Hepatocyte (in vitro differentiated cells): ENCODE measurements around the gene BPI. TPM values are rescaled to one million over a fixed set of nuclear protein-coding genes. Genes with fewer than 3 reads are reported as not detected.
"Not testable (repeated sequence)": the region's sequence is repeated elsewhere in the genome, so short reads cannot be mapped to it uniquely, and the experiment has no call there.

Experiments
- DNase-seq: peaks from one replicate; pipeline ENCODE4 v3.0.0-alpha.2; 2016; ENCODE audit warnings: low spot score
- H2AFZ ChIP-seq: fragments of 200-600 bp; sonication (generic); 2 replicates; pipeline ENCODE4 v1.6.0; 2016; ENCODE audit warnings: antibody characterized with exemption, mild to moderate bottlenecking
- H3K27ac ChIP-seq: fragments of 200-600 bp; sonication (generic); 2 replicates; pipeline ENCODE4 v1.5.1; 2016; ENCODE audit warnings: mild to moderate bottlenecking
- H3K27me3 ChIP-seq: fragments of 200-600 bp; sonication (generic); 2 replicates; pipeline ENCODE4 v1.6.1; 2016
- H3K36me3 ChIP-seq: fragments of 200-600 bp; sonication (generic); replicated peaks from 2 replicates; pipeline ENCODE4 v1.5.1; 2016; ENCODE audit warnings: low read depth; ENCODE audit not compliant: insufficient read depth
- H3K4me1 ChIP-seq: fragments of 200-600 bp; sonication (generic); 2 replicates; pipeline ENCODE4 v1.5.1; 2016; ENCODE audit warnings: mild to moderate bottlenecking, moderate library complexity; ENCODE audit not compliant: insufficient read depth
- H3K4me2 ChIP-seq: fragments of 200-600 bp; sonication (generic); 2 replicates; pipeline ENCODE4 v1.6.0; 2016
- H3K4me3 ChIP-seq: fragments of 200-600 bp; sonication (generic); 2 replicates; pipeline ENCODE4 v1.5.1; 2016; ENCODE audit warnings: mild to moderate bottlenecking
- H3K79me2 ChIP-seq: fragments of 200-600 bp; sonication (generic); 2 replicates; pipeline ENCODE4 v1.6.0; 2017; ENCODE audit warnings: mild to moderate bottlenecking
- H3K9me2 ChIP-seq: fragments of 200-600 bp; sonication (generic); replicated peaks from 2 replicates; pipeline ENCODE4 v1.6.0; 2017; ENCODE audit warnings: mild to moderate bottlenecking; ENCODE audit not compliant: insufficient read depth
- H3K9me3 ChIP-seq: fragments of 200-600 bp; sonication (generic); 2 replicates; pipeline ENCODE4 v1.5.1; 2016; ENCODE audit warnings: low read depth, mild to moderate bottlenecking
- H4K20me1 ChIP-seq: fragments of 200-600 bp; sonication (generic); 2 replicates; pipeline ENCODE4 v1.6.0; 2016; ENCODE audit warnings: mild to moderate bottlenecking; ENCODE audit not compliant: insufficient read depth, poor library complexity, severe bottlenecking
- CTCF ChIP-seq: fragments of 200-600 bp; sonication (generic); IDR thresholded peaks from 2 replicates; pipeline ENCODE4 v1.5.1; 2016; ENCODE audit warnings: antibody characterized with exemption, mild to moderate bottlenecking; ENCODE audit not compliant: poor library complexity
- EZH2 ChIP-seq: fragments of 200-600 bp; sonication (generic); IDR thresholded peaks from 2 replicates; pipeline ENCODE4 v1.6.1; 2016; ENCODE audit warnings: antibody characterized with exemption, mild to moderate bottlenecking, borderline replicate concordance
- EZH2phosphoT487 ChIP-seq: fragments of 200-600 bp; sonication (generic); IDR thresholded peaks from one replicate; pipeline ENCODE4 v1.6.1; 2018; ENCODE audit warnings: antibody characterized with exemption, mild to moderate bottlenecking, low read depth, moderate library complexity; ENCODE audit not compliant: unreplicated experiment, severe bottlenecking
- WGBS: methylation state at CpG from one replicate; pipeline ENCODE4 v1.1.6; 2016; ENCODE audit warnings: low lambda C conversion rate; ENCODE audit errors: missing lambda C conversion rate; 5-methylcytosine and 5-hydroxymethylcytosine counted together
- polyA plus RNA-seq: library from polyadenylated mRNA; unstranded; fragments of >200 nt; fragmentation: Nextera tagmentation; extraction: Ambion mirVana; gene quantifications from 2 replicates; pipeline ENCODE4 v1.2.1, GENCODE V29; 2016
- total RNA-seq: library from RNA; depleted of rRNA; stranded (reverse); fragments of >200 nt; gene quantifications from 2 replicates; pipeline ENCODE4 v1.2.3, GENCODE V29; 2014

The BPI gene
- total RNA-seq (0.63 TPM in 1 of 2 replicates, not detected in the other), polyA plus RNA-seq (0.66 TPM in 1 of 2 replicates, not detected in the other)

GRCh38 chr20:38303908-38304379 is at the start of gene BPI:
Gene BPI, plus strand, starts transcription at chr20:38304156. Its CDS starts 68 bp downstream, at chr20:38304224.
- Histone ChIP-seq H3K4me1 (peaks cover 4% of the 10 kb centered on the region), H3K9me2 (no peaks in the 10 kb centered on the region), H4K20me1 (no peaks in the 10 kb centered on the region), H3K9me3 (no peaks in the 10 kb centered on the region), H2AFZ (no peak within 1 kb of the TSS), H3K4me3 (no peak within 1 kb of the TSS), H3K27me3 (peaks cover 8% of the 10 kb centered on the region), H3K27ac (no peak within 1 kb of the TSS), H3K79me2 (no peaks in the 10 kb centered on the region), H3K4me2 (no peak within 1 kb of the TSS), H3K36me3 (no peaks in the 10 kb centered on the region)
- 86% methylated on average over 20 of the region's 21 CpGs for WGBS
- TF ChIP-seq EZH2phosphoT487 (no peak), EZH2 (no peak), CTCF (no peak)
- DNase-seq, result no peak

GRCh38 chr20:38254621-38255020 is 49.3 kb upstream of the BPI start:
- H3K9me2 ChIP-seq, H3K79me2 ChIP-seq, H3K4me3 ChIP-seq, H2AFZ ChIP-seq, H3K4me2 ChIP-seq, H3K27me3 ChIP-seq, H3K36me3 ChIP-seq, H3K9me3 ChIP-seq, H3K4me1 ChIP-seq, DNase-seq, H4K20me1 ChIP-seq: not testable (repeated sequence)
- H3K27ac ChIP-seq, result peak overlapping the region; percentile 92
- 92% methylated on average over 4 of the region's 4 CpGs for WGBS

GRCh38 chr20:38255393-38255792 is 48.6 kb upstream of the BPI start:
- no peak overlapping the region for H3K4me3 ChIP-seq
- peak overlapping the region; percentile 55 for H3K27ac ChIP-seq
- no peaks in the 10 kb centered on the region for H3K36me3 ChIP-seq
- no peaks in the 10 kb centered on the region for H3K79me2 ChIP-seq
- H3K4me1 ChIP-seq, result peaks cover 8% of the 10 kb centered on the region
- no peaks in the 10 kb centered on the region for H4K20me1 ChIP-seq
- no peak overlapping the region for H3K4me2 ChIP-seq
- WGBS, result 74% methylated on average over 5 of the region's 5 CpGs
- no peak for TF ChIP-seq CTCF
- H3K9me3 ChIP-seq, result no peaks in the 10 kb centered on the region
- no peaks in the 10 kb centered on the region for H3K9me2 ChIP-seq
- peaks cover 8% of the 10 kb centered on the region for H3K27me3 ChIP-seq
- DNase-seq, result no peak
- H2AFZ ChIP-seq, result no peak overlapping the region

GRCh38 chr20:38256021-38256420 is 47.9 kb upstream of the BPI start:
- Histone ChIP-seq H3K4me1 (peaks cover 9% of the 10 kb centered on the region), H3K79me2 (no peaks in the 10 kb centered on the region), H3K9me2 (no peaks in the 10 kb centered on the region), H3K4me3 (no peak overlapping the region), H3K27ac (peak overlapping the region; percentile 55), H4K20me1 (no peaks in the 10 kb centered on the region), H2AFZ (no peak overlapping the region), H3K27me3 (peaks cover 12% of the 10 kb centered on the region), H3K36me3 (no peaks in the 10 kb centered on the region), H3K4me2 (no peak overlapping the region), H3K9me3 (no peaks in the 10 kb centered on the region)
- WGBS, result 98% methylated on average over 4 of the region's 4 CpGs
- TF ChIP-seq EZH2, result no peak
- TF ChIP-seq EZH2phosphoT487, result no peak
- no peak for TF ChIP-seq CTCF
- no peak for DNase-seq
